HepG2 (cell line): ENCODE results near the gene ASB3. TPM values are rescaled to one million over a fixed set of nuclear protein-coding genes. Genes with fewer than 3 reads are reported as not detected.

Experiments used
- CBX5 ChIP-seq: sonication (generic); formaldehyde crosslinking; IDR thresholded peaks from 2 replicates; pipeline ENCODE4 v1.4.0; 2020; ENCODE audit warnings: missing genetic modification reagents, borderline replicate concordance
- FOSL1 ChIP-seq: sonication (generic); formaldehyde crosslinking; IDR thresholded peaks from 2 replicates; pipeline ENCODE4 v1.9.0; 2021; ENCODE audit warnings: missing genetic modification reagents, borderline replicate concordance
- NFKB2 ChIP-seq: sonication (generic); formaldehyde crosslinking; IDR thresholded peaks from 2 replicates; pipeline ENCODE4 v1.4.0; 2020; ENCODE audit warnings: missing genetic modification reagents, borderline replicate concordance
- ZNF136 ChIP-seq: sonication (generic); formaldehyde crosslinking; IDR thresholded peaks from 2 replicates; pipeline ENCODE4 v1.8.1; 2022; ENCODE audit warnings: low read depth, mild to moderate bottlenecking, moderate library complexity, missing genetic modification reagents
- ZSCAN30 ChIP-seq: sonication (generic); formaldehyde crosslinking; IDR thresholded peaks from 2 replicates; pipeline ENCODE4 v1.5.0; 2020; ENCODE audit warnings: mild to moderate bottlenecking, missing genetic modification reagents
- polyA plus RNA-seq, 8 experiments: library from polyadenylated mRNA; depleted of rRNA in 3 of 8; stranded (reverse) in 7 of 8; unstranded in 1 of 8; fragments of >200 nt; fragmentation: Illumina TruSeq in 4 of 8; extraction: Trizol in 4 of 8; gene quantifications; 2 replicates each; pipeline versions ENCODE4 v1.2.1 to v1.2.3, GENCODE V29; 2011 to 2016; ENCODE audit warnings: low read depth in 4 of 8, missing spikeins in 1 of 8, mixed read lengths in 1 of 8; ENCODE audit not compliant: insufficient read depth in 1 of 8
- total RNA-seq, 5 experiments: library from RNA; depleted of rRNA; stranded (reverse); fragments of >200 nt; fragmentation: Illumina TruSeq; extraction: Trizol; gene quantifications; 2 replicates each; pipeline ENCODE4 v1.2.3, GENCODE V29; 2016; ENCODE audit warnings: low read depth in 1 of 5
- TF ChIP-seq, protein P1 (sequence below), 2 experiments: fragments of 450-650 bp in 1 of 2; sonication (generic) in 1 of 2; formaldehyde crosslinking in 1 of 2; IDR thresholded peaks; 2 replicates each; pipeline versions ENCODE4 v1.6.1 to v1.8.0; 2016 to 2022; ENCODE audit warnings: antibody characterized with exemption in 1 of 2, mild to moderate bottlenecking in 1 of 2, missing genetic modification reagents in 1 of 2
- TF ChIP-seq, protein P2 (sequence below): sonication (generic); formaldehyde crosslinking; IDR thresholded peaks from 2 replicates; pipeline ENCODE4 v1.9.0; 2021; ENCODE audit warnings: mild to moderate bottlenecking, missing genetic modification reagents
- TF ChIP-seq, protein P3 (sequence below): sonication (generic); formaldehyde crosslinking; IDR thresholded peaks from 2 replicates; pipeline ENCODE4 v1.5.0; 2020; ENCODE audit warnings: missing genetic modification reagents

Gene ASB3
- total and polyA plus RNA-seq, 2 of the 13 experiments (the other 11 are each of a cell fraction or from before 2014, with no cell fraction given): 40.1 to 41.8 TPM

DNA sequence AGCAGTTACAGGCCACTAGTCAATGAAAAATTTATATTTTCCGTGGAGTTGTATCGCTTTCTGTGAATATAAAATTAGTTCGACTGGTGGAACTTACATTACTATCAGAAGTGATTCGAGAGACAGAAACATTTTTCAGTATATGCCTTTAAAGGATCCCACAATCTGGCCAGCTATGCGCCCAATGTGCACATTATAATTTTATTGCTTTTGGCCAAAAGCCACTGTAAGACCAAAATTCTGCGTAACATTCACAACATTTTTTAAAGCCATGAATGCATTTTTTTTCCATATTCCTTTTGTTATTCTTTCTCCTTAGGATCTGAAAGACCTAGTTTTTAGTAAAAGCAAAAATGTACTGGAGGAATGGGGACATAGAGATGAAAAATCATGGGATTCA, 150.2 kb downstream of the ASB3 start (continued):
- TF ChIP-seq, protein P1, sequence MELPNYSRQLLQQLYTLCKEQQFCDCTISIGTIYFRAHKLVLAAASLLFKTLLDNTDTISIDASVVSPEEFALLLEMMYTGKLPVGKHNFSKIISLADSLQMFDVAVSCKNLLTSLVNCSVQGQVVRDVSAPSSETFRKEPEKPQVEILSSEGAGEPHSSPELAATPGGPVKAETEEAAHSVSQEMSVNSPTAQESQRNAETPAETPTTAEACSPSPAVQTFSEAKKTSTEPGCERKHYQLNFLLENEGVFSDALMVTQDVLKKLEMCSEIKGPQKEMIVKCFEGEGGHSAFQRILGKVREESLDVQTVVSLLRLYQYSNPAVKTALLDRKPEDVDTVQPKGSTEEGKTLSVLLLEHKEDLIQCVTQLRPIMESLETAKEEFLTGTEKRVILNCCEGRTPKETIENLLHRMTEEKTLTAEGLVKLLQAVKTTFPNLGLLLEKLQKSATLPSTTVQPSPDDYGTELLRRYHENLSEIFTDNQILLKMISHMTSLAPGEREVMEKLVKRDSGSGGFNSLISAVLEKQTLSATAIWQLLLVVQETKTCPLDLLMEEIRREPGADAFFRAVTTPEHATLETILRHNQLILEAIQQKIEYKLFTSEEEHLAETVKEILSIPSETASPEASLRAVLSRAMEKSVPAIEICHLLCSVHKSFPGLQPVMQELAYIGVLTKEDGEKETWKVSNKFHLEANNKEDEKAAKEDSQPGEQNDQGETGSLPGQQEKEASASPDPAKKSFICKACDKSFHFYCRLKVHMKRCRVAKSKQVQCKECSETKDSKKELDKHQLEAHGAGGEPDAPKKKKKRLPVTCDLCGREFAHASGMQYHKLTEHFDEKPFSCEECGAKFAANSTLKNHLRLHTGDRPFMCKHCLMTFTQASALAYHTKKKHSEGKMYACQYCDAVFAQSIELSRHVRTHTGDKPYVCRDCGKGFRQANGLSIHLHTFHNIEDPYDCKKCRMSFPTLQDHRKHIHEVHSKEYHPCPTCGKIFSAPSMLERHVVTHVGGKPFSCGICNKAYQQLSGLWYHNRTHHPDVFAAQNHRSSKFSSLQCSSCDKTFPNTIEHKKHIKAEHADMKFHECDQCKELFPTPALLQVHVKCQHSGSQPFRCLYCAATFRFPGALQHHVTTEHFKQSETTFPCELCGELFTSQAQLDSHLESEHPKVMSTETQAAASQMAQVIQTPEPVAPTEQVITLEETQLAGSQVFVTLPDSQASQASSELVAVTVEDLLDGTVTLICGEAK (IDR thresholded peaks at IDR 0.05): no peak
- TF ChIP-seq, protein P1 (CRISPR knock-in tag; IDR thresholded peaks at IDR 0.05): no peak
- no peak for TF ChIP-seq NFKB2 (CRISPR knock-in tag)
- TF ChIP-seq, protein P2, sequence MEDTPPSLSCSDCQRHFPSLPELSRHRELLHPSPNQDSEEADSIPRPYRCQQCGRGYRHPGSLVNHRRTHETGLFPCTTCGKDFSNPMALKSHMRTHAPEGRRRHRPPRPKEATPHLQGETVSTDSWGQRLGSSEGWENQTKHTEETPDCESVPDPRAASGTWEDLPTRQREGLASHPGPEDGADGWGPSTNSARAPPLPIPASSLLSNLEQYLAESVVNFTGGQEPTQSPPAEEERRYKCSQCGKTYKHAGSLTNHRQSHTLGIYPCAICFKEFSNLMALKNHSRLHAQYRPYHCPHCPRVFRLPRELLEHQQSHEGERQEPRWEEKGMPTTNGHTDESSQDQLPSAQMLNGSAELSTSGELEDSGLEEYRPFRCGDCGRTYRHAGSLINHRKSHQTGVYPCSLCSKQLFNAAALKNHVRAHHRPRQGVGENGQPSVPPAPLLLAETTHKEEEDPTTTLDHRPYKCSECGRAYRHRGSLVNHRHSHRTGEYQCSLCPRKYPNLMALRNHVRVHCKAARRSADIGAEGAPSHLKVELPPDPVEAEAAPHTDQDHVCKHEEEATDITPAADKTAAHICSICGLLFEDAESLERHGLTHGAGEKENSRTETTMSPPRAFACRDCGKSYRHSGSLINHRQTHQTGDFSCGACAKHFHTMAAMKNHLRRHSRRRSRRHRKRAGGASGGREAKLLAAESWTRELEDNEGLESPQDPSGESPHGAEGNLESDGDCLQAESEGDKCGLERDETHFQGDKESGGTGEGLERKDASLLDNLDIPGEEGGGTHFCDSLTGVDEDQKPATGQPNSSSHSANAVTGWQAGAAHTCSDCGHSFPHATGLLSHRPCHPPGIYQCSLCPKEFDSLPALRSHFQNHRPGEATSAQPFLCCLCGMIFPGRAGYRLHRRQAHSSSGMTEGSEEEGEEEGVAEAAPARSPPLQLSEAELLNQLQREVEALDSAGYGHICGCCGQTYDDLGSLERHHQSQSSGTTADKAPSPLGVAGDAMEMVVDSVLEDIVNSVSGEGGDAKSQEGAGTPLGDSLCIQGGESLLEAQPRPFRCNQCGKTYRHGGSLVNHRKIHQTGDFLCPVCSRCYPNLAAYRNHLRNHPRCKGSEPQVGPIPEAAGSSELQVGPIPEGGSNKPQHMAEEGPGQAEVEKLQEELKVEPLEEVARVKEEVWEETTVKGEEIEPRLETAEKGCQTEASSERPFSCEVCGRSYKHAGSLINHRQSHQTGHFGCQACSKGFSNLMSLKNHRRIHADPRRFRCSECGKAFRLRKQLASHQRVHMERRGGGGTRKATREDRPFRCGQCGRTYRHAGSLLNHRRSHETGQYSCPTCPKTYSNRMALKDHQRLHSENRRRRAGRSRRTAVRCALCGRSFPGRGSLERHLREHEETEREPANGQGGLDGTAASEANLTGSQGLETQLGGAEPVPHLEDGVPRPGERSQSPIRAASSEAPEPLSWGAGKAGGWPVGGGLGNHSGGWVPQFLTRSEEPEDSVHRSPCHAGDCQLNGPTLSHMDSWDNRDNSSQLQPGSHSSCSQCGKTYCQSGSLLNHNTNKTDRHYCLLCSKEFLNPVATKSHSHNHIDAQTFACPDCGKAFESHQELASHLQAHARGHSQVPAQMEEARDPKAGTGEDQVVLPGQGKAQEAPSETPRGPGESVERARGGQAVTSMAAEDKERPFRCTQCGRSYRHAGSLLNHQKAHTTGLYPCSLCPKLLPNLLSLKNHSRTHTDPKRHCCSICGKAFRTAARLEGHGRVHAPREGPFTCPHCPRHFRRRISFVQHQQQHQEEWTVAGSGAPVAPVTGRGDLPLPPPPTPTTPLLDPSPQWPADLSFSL (CRISPR knock-in tag): no peak
- TF ChIP-seq FOSL1 (CRISPR knock-in tag): no peak
- no peak for TF ChIP-seq ZSCAN30
- TF ChIP-seq CBX5 (CRISPR knock-in tag): no peak
- no peak for TF ChIP-seq ZNF136
- TF ChIP-seq, protein P3, sequence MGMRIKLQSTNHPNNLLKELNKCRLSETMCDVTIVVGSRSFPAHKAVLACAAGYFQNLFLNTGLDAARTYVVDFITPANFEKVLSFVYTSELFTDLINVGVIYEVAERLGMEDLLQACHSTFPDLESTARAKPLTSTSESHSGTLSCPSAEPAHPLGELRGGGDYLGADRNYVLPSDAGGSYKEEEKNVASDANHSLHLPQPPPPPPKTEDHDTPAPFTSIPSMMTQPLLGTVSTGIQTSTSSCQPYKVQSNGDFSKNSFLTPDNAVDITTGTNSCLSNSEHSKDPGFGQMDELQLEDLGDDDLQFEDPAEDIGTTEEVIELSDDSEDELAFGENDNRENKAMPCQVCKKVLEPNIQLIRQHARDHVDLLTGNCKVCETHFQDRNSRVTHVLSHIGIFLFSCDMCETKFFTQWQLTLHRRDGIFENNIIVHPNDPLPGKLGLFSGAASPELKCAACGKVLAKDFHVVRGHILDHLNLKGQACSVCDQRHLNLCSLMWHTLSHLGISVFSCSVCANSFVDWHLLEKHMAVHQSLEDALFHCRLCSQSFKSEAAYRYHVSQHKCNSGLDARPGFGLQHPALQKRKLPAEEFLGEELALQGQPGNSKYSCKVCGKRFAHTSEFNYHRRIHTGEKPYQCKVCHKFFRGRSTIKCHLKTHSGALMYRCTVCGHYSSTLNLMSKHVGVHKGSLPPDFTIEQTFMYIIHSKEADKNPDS (CRISPR knock-in tag): no peak
